HG02678 (cell line): ENCODE data around the gene CLK2.

ENCODE experiments used
- ATAC-seq: cut with Tn5 transposase; IDR thresholded peaks from one replicate; pipeline ENCODE4 v1.9.1; 2021; ENCODE audit warnings: mild to moderate bottlenecking, moderate library complexity; ENCODE audit not compliant: unreplicated experiment

CLK2 gene

GRCh38 chr1:155273343-155274245, at the start of gene CLK2:
Gene CLK2 (minus strand): TSS chr1:155273504. CDS start chr1:155270977, 2,527 bp downstream.
- peak; percentile 80 for ATAC-seq

GRCh38 chr1:155322571-155322952, 49.3 kb upstream of the CLK2 start:
- no peak for ATAC-seq

GRCh38 chr1:155321639-155322503, 48.6 kb upstream of the CLK2 start:
- no peak for ATAC-seq

DNA sequence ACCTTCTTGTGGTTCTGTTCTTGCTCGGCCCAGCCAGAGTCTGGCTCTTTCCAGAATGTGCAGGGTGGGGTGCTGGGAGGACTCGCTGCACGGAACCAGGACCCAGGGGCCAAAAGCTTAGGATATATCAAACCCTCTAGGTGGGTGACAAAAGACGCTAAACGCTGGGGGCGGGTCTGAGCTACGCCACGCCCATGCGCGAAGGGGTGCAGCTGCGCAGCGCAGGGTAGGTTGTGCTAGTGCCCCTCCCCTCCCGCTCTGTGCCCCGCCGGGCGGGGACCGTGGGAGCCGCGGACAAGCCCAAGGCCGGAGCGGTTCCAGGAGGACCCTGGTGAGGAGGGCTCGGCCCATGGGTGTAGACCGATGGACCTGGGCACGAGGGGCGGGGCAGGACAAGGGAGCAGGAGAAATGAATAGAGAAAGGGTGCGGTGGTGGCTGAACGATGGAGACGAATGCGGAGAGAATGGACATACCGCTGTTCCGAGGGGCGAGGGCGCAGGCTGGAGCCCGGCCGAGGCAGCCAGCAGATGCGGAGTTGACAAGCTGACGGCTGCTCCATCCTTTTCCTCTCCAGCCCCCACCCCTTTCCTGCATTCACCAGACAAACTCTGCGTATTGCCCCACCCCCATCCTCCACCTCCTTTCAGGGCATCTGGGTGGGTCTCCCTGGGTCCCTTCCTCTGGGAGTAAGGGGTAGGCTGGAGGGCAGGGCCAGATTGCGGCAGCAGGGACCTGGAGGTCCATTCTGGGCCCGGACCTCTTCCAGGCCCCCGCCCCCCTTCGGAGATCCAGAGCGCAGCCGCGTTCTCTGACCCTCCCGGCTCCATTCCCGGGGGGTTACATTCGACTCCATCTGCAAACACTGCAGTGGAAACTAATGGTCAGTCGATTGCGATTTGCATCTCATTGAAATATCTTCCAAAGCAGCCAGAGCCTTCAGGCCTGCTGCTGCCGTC, 47.6 kb upstream of the CLK2 start, which contains the start of gene RUSC1:
RUSC1 (plus strand) TSS at position 234 of the 957 bp plus-strand sequence. CDS start 880 bp downstream, outside the sequence.
- ATAC-seq = no peak

DNA sequence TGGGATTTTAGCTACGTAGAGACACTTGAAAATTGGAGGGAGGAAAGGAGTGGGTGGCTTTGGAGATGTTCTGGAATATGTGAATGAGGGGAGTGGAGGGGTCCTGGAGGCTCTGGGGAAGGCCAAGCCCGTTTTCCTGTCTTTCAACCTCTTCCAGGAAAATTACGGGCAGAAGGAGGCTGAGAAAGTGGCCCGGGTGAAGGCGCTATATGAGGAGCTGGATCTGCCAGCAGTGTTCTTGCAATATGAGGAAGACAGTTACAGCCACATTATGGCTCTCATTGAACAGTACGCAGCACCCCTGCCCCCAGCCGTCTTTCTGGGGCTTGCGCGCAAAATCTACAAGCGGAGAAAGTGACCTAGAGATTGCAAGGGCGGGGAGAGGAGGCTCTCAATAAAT, 46.9 kb upstream of the CLK2 start:
- no peak for ATAC-seq

DNA sequence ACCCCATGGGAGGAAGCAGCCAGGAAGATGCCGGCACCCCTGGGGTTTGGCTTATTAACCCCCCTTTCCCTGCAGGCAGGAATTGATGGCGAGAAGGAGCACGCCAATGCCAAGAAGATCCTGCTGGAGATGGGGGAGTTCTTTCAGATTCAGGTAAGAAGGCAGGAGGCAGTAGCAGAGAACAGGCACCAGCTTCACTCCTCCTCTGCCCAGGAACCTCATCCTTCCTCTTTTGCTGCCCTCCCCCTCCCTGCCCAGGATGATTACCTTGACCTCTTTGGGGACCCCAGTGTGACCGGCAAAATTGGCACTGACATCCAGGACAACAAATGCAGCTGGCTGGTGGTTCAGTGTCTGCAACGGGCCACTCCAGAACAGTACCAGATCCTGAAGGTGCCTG, 46.2 kb upstream of the CLK2 start:
- no peak for ATAC-seq

- no peak for ATAC-seq
Observed at GRCh38 chr1:155318082-155318481, 44.8 kb upstream of the CLK2 start.

DNA sequence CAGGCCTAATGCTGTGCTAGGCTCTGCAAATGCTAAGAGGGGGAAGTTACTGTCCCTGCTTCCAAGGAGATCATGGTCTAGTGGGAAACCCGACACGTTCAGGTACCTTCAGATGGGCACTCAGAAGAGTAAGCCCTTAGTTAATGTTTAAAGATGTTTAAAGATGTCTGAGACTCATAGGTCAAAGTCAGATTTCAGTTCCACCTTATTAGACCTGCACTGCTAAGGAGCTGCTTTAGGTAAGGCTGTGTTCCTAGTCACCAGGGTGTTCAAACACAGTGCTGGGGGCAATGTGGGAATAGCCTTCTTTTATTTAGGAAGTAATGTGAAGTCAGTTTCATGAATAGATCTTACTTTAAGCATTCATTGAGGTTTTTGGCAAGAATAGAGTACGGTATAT, 43.6 kb upstream of the CLK2 start:
- ATAC-seq = no peak

GRCh38 chr1:155313261-155313660, 40.0 kb upstream of the CLK2 start:
- no peak for ATAC-seq

- ATAC-seq = no peak
Observed at GRCh38 chr1:155309423-155310021, 36.2 kb upstream of the CLK2 start.

- ATAC-seq = peak; percentile 93
Observed at GRCh38 chr1:155308493-155309422, 35.5 kb upstream of the CLK2 start, which contains the start of gene FDPS. Gene FDPS (plus strand): TSS chr1:155308866. CDS start chr1:155309790, 924 bp downstream.

DNA sequence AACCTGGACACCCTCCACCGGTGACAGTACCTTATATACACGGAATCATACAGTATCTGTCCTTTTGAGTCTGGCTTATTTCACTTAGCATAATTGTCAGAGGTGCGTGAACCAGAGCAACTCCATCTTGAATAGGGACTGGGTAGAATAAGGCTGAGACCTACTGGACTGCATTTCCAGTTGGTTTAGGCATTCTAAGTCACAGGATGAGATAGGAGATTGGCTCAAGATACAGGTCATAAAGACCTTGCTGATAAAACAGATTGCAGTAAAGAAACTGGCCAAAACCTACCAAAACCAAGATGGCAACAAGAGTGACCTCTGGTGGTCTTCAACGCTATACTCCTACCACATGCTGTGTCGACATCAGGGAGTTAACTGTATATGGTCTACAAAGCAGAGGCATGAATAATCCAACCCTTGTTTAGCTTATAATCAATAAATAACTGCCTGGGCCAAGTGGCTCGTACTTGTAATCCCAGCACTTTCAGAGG, 34.0 kb upstream of the CLK2 start:
- no peak for ATAC-seq

DNA sequence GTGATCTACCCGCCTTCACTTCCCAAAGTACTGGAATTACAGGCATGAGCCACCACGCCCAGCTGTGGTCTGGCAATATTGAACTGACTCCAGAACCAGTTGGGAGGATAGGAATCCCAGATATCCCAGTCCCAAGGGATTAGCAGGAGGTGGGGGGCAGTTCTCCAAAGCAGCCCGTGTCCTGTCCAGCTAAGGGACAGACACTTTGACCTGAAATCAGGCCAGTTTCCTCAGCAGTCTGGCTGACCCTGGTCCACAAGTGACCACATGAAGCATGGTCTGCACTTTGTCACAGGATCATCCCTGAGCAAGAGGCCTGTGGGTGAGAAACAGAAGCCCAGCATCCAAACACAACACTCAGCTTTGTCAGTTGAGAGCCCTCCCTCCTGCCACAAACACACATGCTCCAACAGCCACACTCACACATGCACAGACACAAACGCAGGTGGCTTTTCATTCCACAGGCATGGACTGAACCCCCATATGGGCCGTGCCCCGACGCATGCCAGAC, 32.6 kb upstream of the CLK2 start:
- no peak for ATAC-seq

GRCh38 chr1:155304558-155305063, 31.3 kb upstream of the CLK2 start:
- no peak for ATAC-seq

- ATAC-seq = no peak
Observed at GRCh38 chr1:155301342-155301841, 28.1 kb upstream of the CLK2 start, which contains the start of gene PKLR. Gene PKLR (minus strand): TSS chr1:155301438. CDS start chr1:155301395, 43 bp downstream.

GRCh38 chr1:155300553-155301329, 27.4 kb upstream of the CLK2 start:
- ATAC-seq = no peak

GRCh38 chr1:155300024-155300423, 26.7 kb upstream of the CLK2 start:
- no peak for ATAC-seq
